Liver (tissue), 3 donors: ENCODE results near the gene KANSL1.

Experiments used
- CTCF ChIP-seq: fragments of 150-350 bp; IDR thresholded peaks from 2 replicates; pipeline ENCODE4 v1.5.1; 2017; ENCODE audit warnings: improper control_type of control experiment, low read depth, low read length; ENCODE audit not compliant: missing input control
- EGR1 ChIP-seq, 2 donors: IDR thresholded peaks; 2 replicates each; pipeline ENCODE4 v1.6.1; 2016 to 2018; ENCODE audit warnings: antibody characterized with exemption in 2 of 2, low read depth in 2 of 2
- GABPA ChIP-seq, 2 donors: IDR thresholded peaks in 1 of 2; conservative IDR thresholded peaks in 1 of 2; 2 replicates each; pipeline ENCODE4 v1.6.1; 2016; ENCODE audit warnings: antibody characterized with exemption in 2 of 2, mild to moderate bottlenecking in 1 of 2, moderate library complexity in 1 of 2
- JUND ChIP-seq, 2 donors: IDR thresholded peaks; 2 replicates each; pipeline ENCODE4 v1.6.1; 2016; ENCODE audit warnings: antibody characterized with exemption in 2 of 2
- MAX ChIP-seq: IDR thresholded peaks from 2 replicates; pipeline ENCODE4 v1.6.1; 2016; ENCODE audit warnings: antibody characterized with exemption
- RAD21 ChIP-seq, 2 donors: IDR thresholded peaks; 2 replicates each; pipeline ENCODE4 v1.6.1; 2016; ENCODE audit warnings: antibody characterized with exemption in 2 of 2, mild to moderate bottlenecking in 2 of 2
- RXRA ChIP-seq, 2 donors: IDR thresholded peaks; 2 replicates each; pipeline ENCODE4 v1.6.1; 2017 to 2018; ENCODE audit warnings: antibody characterized with exemption in 2 of 2, mild to moderate bottlenecking in 1 of 2
- TAF1 ChIP-seq: conservative IDR thresholded peaks from 2 replicates; pipeline ENCODE4 v1.6.1; 2016; ENCODE audit warnings: antibody characterized with exemption, mild to moderate bottlenecking
- TF ChIP-seq, protein P1 (sequence below): IDR thresholded peaks from 2 replicates; pipeline ENCODE4 v1.6.1; 2016; ENCODE audit warnings: antibody characterized with exemption
- TF ChIP-seq, protein P2 (sequence below): IDR thresholded peaks from 2 replicates; pipeline ENCODE4 v1.6.1; 2016; ENCODE audit warnings: antibody characterized with exemption, mild to moderate bottlenecking
- donor health status: healthy.
- donor health status: healthy.

GRCh38 chr17:46126840-46127239 lies 66.4 kb downstream of the KANSL1 start:
- no peak for TF ChIP-seq CTCF
- TF ChIP-seq JUND (IDR thresholded peaks at IDR 0.05) = no peak
- TF ChIP-seq TAF1 = no peak
- TF ChIP-seq, protein P1, sequence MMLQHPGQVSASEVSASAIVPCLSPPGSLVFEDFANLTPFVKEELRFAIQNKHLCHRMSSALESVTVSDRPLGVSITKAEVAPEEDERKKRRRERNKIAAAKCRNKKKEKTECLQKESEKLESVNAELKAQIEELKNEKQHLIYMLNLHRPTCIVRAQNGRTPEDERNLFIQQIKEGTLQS = no peak
- no peak for TF ChIP-seq RXRA (IDR thresholded peaks at IDR 0.05)
- TF ChIP-seq GABPA (IDR thresholded peaks at IDR 0.05 in 1 of 2, conservative IDR thresholded peaks at IDR 0.05 in 1 of 2) = no peak
- TF ChIP-seq MAX = no peak
- TF ChIP-seq RAD21 (IDR thresholded peaks at IDR 0.05) = no peak
- TF ChIP-seq, protein P2, sequence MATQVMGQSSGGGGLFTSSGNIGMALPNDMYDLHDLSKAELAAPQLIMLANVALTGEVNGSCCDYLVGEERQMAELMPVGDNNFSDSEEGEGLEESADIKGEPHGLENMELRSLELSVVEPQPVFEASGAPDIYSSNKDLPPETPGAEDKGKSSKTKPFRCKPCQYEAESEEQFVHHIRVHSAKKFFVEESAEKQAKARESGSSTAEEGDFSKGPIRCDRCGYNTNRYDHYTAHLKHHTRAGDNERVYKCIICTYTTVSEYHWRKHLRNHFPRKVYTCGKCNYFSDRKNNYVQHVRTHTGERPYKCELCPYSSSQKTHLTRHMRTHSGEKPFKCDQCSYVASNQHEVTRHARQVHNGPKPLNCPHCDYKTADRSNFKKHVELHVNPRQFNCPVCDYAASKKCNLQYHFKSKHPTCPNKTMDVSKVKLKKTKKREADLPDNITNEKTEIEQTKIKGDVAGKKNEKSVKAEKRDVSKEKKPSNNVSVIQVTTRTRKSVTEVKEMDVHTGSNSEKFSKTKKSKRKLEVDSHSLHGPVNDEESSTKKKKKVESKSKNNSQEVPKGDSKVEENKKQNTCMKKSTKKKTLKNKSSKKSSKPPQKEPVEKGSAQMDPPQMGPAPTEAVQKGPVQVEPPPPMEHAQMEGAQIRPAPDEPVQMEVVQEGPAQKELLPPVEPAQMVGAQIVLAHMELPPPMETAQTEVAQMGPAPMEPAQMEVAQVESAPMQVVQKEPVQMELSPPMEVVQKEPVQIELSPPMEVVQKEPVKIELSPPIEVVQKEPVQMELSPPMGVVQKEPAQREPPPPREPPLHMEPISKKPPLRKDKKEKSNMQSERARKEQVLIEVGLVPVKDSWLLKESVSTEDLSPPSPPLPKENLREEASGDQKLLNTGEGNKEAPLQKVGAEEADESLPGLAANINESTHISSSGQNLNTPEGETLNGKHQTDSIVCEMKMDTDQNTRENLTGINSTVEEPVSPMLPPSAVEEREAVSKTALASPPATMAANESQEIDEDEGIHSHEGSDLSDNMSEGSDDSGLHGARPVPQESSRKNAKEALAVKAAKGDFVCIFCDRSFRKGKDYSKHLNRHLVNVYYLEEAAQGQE = no peak
- TF ChIP-seq EGR1 (IDR thresholded peaks at IDR 0.05; ENCODE audit: low read depth in 2 of 2) = no peak
